Liver (tissue), 3 donors: Measurements from ENCODE around the gene MPP7.

Experiments
- ATF3 ChIP-seq: IDR thresholded peaks from 2 replicates; pipeline ENCODE4 v1.6.1; 2016; ENCODE audit warnings: antibody characterized with exemption
- CTCF ChIP-seq: fragments of 150-350 bp; IDR thresholded peaks from 2 replicates; pipeline ENCODE4 v1.5.1; 2017; ENCODE audit warnings: improper control_type of control experiment, low read depth, low read length; ENCODE audit not compliant: missing input control
- FOXA1 ChIP-seq: IDR thresholded peaks from 2 replicates; pipeline ENCODE4 v1.6.1; 2016; ENCODE audit warnings: antibody characterized with exemption
- HNF4A ChIP-seq, 2 donors: conservative IDR thresholded peaks; 2 replicates each; pipeline ENCODE4 v1.6.1; 2016; ENCODE audit warnings: antibody characterized with exemption in 2 of 2, mild to moderate bottlenecking in 2 of 2
- HNF4G ChIP-seq: IDR thresholded peaks from 2 replicates; pipeline ENCODE4 v1.6.1; 2016; ENCODE audit warnings: antibody characterized with exemption
- RAD21 ChIP-seq, 2 donors: IDR thresholded peaks; 2 replicates each; pipeline ENCODE4 v1.6.1; 2016; ENCODE audit warnings: antibody characterized with exemption in 2 of 2, mild to moderate bottlenecking in 2 of 2
- SP1 ChIP-seq: IDR thresholded peaks from 2 replicates; pipeline ENCODE4 v1.6.1; 2018; ENCODE audit warnings: antibody characterized with exemption, mild to moderate bottlenecking
- TF ChIP-seq, protein P1 (sequence below): IDR thresholded peaks from 2 replicates; pipeline ENCODE4 v1.6.1; 2016; ENCODE audit warnings: antibody characterized with exemption, mild to moderate bottlenecking
- TF ChIP-seq, protein P2 (sequence below): IDR thresholded peaks from 2 replicates; pipeline ENCODE4 v1.6.1; 2016; ENCODE audit warnings: antibody characterized with exemption
- donor health status: healthy.
- donor health status: healthy.

DNA sequence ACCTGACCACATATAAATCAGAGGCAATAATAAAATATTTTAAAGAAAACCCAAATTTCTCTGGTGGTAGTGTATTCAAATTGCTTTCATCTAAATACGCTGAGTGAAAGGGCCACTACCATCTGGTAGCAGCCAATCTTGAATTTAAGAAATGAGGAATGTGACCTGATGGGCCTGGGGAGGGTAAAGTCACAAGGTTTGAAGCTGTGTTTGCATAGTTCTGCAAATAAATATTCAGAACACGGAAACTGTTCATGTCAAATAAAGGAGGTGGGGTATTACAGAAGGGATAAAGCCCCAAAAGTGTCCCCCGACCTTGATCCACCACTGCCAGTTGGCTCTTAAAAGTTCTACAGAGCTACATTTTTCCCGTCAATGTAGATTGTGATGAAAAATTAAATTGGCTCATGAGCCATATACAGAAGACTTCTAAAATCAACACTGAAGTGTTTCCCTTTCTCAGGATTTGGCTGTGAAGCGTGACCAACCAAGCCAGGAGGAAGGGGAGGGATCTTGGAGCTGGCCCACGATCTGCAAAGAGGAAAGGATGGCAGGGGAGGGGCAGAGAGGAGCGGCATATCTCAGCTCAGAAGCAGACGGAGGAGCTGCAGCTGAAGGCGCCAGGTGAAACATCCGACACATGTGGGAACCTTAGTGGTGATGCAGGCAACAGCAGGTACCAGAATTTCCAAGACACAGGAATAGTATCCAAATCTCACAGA is 39.6 kb downstream of the MPP7 start:
- no peak for TF ChIP-seq CTCF
- peak; percentile 28 for TF ChIP-seq SP1
- no peak for TF ChIP-seq ATF3
- TF ChIP-seq HNF4A (conservative IDR thresholded peaks at IDR 0.05): peak in 1 of 2 donors; percentile 12
- TF ChIP-seq FOXA1: no peak
- TF ChIP-seq HNF4G: no peak
- TF ChIP-seq, protein P1, sequence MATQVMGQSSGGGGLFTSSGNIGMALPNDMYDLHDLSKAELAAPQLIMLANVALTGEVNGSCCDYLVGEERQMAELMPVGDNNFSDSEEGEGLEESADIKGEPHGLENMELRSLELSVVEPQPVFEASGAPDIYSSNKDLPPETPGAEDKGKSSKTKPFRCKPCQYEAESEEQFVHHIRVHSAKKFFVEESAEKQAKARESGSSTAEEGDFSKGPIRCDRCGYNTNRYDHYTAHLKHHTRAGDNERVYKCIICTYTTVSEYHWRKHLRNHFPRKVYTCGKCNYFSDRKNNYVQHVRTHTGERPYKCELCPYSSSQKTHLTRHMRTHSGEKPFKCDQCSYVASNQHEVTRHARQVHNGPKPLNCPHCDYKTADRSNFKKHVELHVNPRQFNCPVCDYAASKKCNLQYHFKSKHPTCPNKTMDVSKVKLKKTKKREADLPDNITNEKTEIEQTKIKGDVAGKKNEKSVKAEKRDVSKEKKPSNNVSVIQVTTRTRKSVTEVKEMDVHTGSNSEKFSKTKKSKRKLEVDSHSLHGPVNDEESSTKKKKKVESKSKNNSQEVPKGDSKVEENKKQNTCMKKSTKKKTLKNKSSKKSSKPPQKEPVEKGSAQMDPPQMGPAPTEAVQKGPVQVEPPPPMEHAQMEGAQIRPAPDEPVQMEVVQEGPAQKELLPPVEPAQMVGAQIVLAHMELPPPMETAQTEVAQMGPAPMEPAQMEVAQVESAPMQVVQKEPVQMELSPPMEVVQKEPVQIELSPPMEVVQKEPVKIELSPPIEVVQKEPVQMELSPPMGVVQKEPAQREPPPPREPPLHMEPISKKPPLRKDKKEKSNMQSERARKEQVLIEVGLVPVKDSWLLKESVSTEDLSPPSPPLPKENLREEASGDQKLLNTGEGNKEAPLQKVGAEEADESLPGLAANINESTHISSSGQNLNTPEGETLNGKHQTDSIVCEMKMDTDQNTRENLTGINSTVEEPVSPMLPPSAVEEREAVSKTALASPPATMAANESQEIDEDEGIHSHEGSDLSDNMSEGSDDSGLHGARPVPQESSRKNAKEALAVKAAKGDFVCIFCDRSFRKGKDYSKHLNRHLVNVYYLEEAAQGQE: no peak
- TF ChIP-seq, protein P2, sequence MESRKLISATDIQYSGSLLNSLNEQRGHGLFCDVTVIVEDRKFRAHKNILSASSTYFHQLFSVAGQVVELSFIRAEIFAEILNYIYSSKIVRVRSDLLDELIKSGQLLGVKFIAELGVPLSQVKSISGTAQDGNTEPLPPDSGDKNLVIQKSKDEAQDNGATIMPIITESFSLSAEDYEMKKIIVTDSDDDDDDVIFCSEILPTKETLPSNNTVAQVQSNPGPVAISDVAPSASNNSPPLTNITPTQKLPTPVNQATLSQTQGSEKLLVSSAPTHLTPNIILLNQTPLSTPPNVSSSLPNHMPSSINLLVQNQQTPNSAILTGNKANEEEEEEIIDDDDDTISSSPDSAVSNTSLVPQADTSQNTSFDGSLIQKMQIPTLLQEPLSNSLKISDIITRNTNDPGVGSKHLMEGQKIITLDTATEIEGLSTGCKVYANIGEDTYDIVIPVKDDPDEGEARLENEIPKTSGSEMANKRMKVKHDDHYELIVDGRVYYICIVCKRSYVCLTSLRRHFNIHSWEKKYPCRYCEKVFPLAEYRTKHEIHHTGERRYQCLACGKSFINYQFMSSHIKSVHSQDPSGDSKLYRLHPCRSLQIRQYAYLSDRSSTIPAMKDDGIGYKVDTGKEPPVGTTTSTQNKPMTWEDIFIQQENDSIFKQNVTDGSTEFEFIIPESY: no peak
- TF ChIP-seq RAD21 (IDR thresholded peaks at IDR 0.05): no peak
